Measurements from ENCODE around the gene BCL2A1.
"Not testable (repeated sequence)": the region's sequence is repeated elsewhere in the genome, so short reads cannot be mapped to it uniquely, and the experiment has no call there.

BCL2A1 gene

DNA sequence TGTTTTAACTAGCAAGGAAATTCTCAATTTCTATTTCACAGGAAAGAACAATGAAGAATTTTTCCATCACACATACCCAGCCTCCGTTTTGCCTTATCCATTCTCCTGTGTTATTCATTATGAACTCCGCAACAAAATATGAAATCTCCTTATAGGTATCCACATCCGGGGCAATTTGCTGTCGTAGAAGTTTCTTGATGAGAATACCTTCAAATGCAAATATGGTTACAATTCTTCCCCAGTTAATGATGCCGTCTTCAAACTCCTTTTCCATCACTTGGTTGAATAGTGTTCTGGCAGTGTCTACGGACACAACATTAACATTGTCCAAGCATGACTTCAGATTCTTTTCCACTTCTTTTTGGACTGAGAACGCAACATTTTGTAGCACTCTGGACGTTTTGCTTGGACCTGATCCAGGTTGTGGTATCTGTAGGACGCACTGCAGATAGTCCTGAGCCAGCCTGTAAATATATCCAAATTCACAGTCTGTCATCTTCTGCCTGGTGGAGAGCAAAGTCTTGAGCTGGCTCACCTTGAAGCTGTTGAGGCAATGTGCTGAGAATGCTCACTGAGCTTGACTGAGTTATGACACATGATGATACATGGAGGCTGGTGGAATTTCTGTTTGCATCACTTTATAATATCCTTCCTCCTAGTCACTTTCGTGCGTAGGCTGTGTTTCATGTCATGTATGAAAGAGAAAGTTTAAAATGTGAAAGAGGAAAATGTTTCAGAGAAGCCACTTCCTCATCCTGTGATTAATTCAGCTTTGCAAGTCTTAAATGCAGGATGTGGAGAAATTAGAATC, at the start of gene BCL2A1:
Gene BCL2A1, minus strand, starts transcription at position 573 of the 811 bp plus-strand sequence. Its CDS starts 77 bp downstream, at position 496.
- DNase-seq (ENCODE audit: low read depth, low spot score): peak; percentile 39

DNA sequence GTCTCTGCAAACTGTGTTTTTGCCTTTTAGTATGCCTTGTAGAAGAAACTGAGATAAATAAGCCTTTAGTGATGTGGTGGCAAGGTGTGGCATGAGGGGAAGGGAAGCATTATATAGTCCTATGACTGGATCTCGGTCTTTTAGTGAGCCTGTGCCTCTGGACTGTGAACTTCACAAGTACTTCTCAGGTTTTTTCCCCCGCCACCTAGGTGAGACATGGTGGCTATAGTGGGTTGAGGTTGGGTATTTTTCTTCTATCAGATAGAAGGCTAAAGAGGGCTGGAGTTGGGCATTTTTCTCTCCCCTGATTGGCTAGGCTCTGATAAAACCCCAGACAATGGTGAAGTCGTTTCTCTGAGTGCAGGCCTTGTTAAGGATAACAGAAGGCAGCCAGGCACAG, 49.7 kb upstream of the BCL2A1 start:
- DNase-seq (ENCODE audit: low read depth, low spot score): no peak

DNA sequence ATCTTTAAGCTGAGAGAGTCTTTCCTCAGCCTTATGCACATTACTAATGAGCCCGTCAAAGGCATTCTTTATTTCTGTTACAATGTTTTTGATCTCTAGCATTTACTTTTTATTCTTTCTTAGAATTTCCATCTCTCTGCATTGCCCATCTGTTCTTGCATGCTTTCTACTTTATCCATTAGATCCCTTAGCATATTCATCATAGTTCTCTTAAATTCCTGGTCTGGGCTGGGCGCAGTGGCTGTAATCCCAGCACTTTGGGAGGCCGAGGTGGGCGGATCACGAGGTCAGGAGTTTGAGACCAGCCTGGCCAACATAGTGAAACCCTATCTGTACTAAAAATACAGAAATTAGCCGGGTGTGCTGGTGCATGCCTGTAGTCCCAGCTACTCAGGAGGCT, 49.2 kb upstream of the BCL2A1 start:
- DNase-seq (ENCODE audit: low read depth, low spot score): not testable (repeated sequence)

DNA sequence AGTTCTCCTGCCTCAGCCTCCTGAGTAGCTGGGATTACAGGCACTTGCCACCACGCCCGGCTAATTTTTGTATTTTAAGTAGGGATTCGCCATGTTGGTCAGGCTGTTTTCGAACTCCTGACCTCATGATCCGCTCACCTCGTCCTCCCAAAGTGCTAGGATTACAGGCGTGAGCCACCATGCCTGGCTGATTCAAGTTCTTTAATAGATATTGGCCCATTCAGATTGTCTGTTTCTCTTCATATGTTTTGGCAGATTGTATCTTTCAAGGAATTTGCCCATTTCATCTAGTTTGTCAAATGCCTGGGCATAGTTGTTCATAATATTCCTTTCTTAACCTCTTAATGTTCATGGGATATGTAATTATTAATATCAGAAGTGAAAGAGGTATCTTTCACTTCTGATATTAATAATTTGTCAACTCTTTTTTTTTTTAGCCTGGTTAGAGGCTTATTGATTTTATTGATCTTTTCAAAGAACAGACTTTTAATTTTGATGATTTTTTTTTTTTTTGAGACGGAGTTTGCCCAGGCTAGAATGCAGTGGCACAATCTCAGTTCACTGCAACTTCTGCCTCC, 48.3 kb upstream of the BCL2A1 start:
- no peak for DNase-seq (ENCODE audit: low read depth, low spot score)

DNA sequence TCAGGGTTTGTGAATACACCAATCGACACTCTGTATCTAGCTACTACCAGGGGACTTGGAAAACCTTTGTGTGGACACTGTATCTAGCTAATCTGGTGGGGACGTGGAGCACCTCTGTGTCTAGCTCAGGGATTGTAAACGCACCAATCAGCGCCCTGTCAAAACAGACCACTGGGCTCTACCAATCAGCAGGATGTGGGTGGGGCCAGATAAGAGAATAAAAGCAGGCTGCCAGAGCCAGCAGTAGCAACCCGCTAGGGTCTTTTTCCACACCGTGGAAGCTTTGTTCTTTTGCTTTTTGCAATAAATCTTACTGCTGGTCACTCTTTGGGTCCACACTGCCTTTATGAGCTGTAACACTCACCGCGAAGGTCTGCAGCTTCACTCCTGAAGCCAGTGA, 46.1 kb upstream of the BCL2A1 start:
- not testable (repeated sequence) for DNase-seq (ENCODE audit: low read depth, low spot score)

DNA sequence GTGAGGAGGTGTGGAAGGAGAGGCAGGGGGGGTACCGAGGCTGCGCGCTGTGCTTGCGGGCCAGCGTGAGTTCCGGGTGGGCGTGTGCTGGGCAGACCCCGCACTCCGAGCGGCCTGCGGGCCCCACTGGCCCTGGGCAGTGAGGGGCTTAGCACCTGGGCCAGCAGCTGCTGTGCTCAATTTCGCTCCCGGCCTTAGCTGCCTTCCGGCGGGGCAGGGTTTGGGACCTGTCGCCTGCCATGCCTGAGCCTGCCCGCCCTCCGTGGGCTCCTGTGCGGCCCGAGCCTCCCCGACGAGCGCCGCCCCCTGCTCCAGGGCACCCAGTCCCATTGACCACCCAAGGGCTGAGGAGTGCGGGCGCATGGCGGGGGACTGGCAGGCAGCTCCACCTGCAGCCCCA, 45.5 kb upstream of the BCL2A1 start:
- not testable (repeated sequence) for DNase-seq (ENCODE audit: low read depth, low spot score)

DNA sequence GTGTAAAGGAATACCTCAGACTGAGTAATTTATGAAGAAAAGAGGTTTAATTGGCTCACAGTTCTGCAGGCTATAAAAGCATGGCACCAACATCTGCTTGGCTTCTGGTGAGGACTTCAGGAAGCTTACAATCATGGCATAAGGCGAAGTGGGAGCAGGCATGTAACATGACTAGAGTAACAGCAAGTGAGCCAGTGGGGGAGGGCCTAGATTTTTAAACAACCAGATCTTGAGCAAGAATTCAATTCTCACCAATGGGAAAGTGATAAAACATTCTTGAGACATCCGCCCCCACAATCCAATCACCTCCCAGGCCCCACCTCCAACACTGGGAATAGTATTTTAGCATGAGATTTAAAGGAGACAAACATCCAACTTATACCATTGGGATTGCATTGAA, 44.2 kb upstream of the BCL2A1 start:
- no peak for DNase-seq (ENCODE audit: low read depth, low spot score)

DNA sequence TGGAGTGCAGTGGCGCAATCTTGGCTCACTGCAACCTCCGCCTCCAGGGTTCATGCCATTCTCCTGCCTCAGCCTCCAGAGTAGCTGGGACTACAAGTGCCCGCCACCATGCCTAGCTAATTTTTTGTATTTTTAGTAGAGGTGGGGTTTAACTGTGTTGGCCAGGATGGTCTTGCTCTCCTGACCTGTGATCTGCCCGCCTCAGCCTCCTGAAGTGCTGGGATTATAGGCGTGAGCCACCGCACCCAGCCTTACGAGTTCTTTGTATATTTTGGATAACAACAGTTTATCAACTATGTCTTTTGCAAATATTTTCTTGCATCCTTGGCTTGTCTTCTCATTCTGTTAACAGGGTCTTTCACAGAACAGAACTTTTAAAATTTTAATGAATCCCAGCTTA, 43.2 kb upstream of the BCL2A1 start:
- DNase-seq (ENCODE audit: low read depth, low spot score): not testable (repeated sequence)

DNA sequence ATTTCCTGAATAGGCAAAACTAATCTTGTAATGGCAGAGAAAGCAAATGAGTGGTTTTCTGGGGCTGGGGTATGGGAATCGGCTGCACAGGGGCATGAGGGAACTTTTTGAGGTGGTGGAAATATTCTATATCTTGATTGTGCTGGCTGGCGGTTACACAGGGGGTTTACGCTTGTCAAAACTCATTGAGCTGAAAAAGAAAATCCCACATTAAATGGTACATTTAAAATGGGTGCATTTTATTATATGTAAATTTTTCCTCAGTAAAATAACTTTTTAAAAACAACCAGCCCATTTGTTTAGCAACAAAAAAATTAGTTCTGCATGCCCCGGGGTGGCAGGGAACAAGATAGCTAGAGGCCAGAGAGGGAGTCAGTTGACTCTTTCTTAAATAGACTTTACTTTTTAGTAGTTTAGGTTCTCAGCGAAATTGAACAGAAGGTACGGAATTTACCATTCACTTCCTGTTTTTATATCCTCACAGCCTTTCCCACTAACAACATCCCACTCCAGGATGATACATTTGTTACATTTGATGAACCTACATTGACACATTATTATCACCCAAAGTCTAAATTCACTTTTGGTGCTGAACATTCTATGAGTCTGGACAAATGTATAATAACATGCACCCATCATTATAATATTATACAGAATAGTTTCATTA, 41.2 kb upstream of the BCL2A1 start:
- DNase-seq (ENCODE audit: low read depth, low spot score): no peak

DNA sequence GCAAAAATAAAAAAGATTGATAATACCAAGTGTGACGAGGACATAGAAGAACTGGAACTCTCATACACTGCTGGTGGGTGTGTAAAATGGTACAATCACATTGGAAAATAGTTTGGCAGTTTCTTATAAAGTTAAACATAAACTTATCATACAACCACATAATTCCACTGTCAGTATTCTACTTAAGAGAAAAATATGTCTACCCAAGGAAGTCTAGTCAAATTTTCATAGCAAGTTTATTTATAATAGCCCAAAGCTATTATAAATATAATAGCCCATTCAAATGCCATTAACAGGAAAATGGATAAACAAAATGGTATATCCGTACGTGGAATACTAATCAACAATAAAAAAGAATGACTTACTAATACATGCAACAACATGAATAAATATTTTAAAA, 40.6 kb upstream of the BCL2A1 start:
- no peak for DNase-seq (ENCODE audit: low read depth, low spot score)

DNA sequence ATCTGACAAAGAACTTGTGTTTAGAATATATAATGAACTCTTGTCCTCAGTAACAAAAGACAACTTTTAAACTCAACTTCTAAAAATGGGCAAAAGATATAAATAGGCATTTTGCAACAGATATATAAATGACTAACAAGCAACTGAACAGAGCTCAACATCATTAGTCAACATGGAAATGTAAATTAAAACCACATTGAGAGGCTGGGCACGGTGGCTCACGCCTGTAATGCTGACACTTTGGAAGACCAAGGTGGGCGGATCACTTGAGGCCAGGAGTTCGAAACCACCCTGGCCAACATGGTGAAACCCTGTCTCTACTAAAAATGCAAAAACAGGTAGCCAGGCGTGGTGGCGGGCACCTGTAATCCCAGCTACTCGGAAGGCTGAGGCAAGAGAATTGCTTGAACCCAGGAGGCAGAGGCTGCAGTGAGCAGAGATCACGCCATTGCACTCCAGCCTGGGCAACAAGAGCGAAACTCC, 40.1 kb upstream of the BCL2A1 start:
- DNase-seq (ENCODE audit: low read depth, low spot score): not testable (repeated sequence)

DNA sequence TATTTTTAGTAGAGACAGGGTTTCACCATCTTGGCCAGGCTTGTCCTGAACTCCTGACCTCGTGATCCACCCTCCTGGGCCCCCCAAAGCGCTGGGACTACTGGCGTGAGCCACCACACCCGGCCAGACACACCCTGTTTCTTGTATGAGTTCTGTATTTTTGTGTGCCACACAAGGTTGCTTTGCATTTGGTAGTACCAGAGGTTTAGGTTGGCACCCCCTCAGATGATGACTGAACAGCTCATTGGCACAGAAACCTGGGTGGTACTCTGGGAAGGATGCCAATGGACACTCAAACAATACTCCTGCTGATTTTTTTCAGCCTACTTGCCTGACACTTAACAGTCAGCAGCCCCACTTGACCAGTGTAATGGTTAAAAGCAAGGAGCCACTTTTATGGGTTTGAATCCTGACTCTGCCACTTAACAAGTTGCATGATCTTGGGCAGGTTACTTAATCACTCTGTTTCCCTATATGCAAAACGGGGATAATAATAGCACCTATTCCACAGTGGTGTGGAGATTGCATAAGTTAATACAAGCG, 39.2 kb upstream of the BCL2A1 start:
- no peak for DNase-seq (ENCODE audit: low read depth, low spot score)

DNA sequence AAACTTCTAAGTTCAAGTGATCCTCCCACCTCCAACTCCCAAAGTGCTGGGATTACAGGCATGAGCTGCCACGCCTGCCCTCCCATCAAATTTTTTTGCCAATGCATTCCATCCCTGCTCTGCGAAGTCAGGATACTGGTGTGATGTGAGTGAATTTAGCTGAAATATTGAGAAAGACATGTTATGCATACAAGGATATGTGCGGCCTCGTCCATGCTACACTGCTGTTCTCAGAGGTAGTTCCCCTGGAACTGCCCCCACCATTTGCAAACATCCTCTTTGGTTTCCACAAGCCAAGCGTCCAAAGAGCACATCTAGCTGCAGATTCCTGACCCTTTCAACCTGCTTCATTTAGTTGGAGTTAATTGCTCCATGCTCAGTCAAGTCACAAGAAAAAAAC, 36.5 kb upstream of the BCL2A1 start:
- DNase-seq (ENCODE audit: low read depth, low spot score): no peak

DNA sequence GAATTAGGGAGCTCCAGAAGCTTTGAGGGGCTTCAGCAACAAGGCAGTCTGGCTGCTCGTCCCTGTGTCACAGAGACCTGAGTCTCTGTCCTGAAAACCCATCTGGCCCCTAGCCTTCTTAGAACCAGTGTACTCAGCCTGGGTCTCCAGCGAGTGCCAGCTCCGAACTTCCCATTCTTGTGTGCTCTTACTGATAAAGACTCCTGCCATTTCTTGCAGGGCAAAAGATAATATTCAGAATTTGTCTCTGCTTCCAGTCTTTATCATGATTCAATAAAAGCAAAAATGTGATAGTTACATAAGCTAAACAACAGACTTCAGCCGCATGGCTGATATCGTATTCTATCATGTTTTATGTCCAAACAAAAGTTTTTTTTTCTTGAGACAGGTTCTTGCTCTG, 36.0 kb upstream of the BCL2A1 start:
- DNase-seq (ENCODE audit: low read depth, low spot score): no peak

DNA sequence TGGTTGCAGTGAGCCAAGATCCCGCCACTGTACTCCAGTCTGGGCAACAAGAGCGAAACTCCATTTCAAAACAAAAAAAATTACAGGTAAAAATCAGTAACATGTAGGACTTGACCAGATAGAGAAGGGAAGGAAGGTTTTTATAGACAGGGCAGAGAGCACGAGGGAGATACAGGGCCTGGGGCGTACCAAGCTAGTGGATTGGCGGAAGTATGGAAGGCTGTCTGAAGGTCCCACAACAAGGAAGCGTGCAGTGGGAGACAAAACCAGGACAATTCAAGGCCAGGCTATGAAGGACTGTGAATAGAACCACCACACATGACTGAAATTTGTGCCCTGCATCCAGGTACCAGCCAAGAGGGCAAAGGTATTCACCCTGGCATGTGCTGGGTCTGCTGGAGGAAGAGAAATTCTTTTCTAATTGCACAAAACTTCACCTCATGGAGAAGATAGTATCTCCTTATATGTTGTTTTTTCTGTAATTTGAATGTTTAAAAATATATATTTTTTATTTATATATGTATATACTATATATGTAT, 33.0 kb upstream of the BCL2A1 start:
- no peak for DNase-seq (ENCODE audit: low read depth, low spot score)

DNA sequence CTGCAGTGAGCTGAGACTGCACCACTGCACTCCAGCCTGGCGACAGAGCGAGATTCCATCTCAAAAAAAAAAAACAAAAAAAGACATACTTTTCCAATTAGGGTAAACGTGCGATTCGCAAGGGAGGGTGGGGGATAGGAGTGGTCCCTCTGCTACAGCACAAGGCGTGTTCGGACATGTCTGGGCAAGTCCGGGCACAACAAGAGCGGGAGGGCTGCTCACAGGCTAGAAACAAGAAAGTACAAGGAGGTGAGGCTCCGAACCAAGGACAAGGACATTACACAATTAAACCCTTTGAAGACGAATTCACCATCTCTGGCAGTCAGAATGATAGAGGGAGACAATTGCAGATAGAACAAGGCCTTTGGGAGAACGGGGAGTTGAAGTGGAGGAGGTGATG, 32.2 kb upstream of the BCL2A1 start:
- no peak for DNase-seq (ENCODE audit: low read depth, low spot score)

DNA sequence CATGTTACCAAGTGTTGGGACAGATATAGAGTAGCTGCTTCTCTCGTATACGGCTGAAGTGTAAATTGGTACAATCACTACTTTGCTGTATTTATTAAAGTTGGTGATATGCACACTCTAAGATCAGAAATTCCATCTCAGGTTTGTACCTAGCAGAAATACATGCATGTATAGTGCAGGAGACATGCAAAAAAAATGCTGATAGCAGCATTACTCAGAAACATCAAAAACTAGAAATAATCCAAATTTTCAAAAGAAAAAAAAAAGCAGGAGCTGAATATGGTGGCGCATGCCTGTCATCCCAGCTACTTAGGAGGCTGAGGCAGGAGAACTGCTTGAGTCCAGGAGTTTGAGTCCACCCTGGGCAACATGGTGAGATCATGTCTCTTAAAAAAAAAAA, 31.3 kb upstream of the BCL2A1 start:
- no peak for DNase-seq (ENCODE audit: low read depth, low spot score)

DNA sequence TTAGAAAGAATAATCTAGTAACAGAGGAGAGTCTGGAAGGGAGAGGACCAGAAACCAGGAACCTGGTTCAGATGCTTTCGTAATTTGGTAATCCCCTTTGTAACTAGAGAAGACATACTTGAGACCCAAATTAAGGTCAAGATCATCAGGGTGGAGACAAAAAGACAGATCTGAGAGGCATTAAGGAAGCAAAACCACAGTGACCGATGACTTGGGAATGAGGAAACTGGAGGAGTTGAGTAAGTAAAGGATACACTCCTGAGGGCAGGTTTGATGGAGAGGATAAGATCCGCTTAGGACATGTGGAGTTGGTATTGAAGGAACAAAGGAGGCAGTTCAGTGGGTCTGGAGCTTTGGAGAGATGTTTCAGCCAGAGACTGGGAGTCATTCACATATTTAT, 23.6 kb upstream of the BCL2A1 start:
- DNase-seq (ENCODE audit: low read depth, low spot score): no peak

DNA sequence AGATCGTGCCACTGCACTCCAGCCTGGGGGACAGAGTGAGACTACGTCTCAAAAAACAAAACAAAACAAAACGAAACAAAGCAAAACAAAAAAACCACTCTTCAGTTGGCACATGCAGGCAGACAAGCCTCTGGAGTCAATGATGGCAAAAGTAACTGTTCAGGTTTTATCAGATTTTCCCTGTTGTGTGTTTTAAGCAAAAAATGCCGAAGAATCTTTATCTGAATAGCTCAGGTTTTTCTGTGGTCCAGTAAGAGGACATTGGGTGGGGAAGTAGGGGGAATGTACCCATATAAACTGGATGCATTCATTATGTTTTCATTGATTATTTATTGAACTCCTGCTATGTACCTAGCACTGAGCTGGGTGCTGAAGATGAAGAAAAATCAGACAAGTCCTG, 20.8 kb upstream of the BCL2A1 start:
- DNase-seq (ENCODE audit: low read depth, low spot score): no peak

DNA sequence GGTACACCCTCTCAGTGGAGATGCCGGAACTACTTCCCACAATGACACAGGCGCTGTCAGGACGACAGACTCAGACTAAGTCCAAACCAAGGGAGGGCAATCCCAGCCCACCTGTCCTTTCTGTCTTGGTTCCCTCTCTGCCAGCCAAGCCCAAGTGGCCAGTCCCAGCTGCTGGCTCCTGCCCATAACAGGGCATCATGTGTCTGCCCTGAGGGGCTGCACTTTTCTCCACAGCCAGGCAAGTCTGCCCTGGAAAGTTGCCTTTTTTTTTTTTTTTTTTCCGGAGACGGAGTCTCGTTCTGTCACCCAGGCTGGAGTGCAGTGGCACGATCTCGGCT, 20.0 kb upstream of the BCL2A1 start:
- DNase-seq (ENCODE audit: low read depth, low spot score): no peak

DNA sequence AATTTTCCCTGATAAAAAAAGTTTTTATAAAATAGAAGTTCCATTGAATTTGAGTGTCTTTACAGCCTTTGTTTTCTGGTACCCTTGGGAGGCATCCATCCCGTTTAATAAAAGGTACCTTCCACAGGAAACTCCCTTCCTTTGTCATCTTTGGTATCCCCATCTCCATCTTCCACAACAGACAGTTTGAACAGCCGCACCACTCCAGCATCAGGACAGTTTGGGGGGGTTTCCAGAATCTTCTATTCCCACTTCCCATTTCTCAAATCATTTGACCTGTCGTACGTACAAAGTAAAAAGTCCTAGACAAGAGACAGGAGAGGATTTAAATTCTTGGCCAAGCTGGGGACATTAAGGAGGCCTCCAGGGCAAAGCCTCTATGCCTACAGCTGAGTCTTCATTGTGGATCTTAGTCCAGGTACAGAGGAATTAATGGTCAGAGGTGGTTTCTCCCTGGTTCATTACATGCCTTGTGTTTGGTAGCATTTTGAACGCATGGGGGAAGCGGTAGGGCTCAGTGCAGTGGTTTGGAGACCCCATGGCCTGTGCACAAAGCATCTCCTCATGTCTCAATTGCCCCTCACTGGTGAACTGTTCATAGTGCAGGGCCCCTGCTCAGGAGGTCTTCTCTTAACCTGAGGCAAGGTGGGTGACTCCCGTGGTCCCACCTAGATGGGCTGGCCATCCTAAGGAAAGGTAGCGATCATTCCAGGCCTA, 19.4 kb upstream of the BCL2A1 start:
- DNase-seq (ENCODE audit: low read depth, low spot score): no peak

DNA sequence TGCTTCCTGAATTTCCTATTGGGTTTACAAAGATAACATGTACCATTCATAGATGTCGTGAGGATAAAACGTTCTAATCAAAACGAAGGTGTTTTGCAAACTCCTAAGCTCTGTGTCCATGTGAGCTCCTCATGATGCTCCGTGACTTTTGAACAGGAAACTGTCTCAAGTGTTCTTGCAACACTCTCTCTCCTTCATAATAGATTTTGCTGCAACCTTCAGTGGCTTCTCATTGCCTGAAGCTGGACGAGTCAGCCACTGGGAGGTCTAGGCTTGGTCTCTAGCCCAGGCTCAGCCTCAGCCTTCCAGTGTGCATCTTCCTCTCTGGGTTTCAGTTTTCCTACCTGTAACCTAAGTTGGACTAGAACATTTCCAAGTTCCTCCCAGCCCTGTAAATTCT, 18.7 kb upstream of the BCL2A1 start:
- no peak for DNase-seq (ENCODE audit: low read depth, low spot score)
